DMS153 (cell line): ENCODE measurements around the gene MAP2K7.
"Not testable (repeated sequence)": the region's sequence is repeated elsewhere in the genome, so short reads cannot be mapped to it uniquely, and the experiment has no call there.

ENCODE experiments used
- DNase-seq: peaks from one replicate; lab custom pipeline; 2025; lab: John Stamatoyannopoulos, UW

Gene MAP2K7

GRCh38 chr19:7932276-7932929, 28.7 kb downstream of the MAP2K7 start:
- no peak for DNase-seq

- DNase-seq: no peak
These were observed 29.2 kb downstream of the MAP2K7 start for GRCh38 chr19:7932930-7933300.

- no peak for DNase-seq
These were observed 29.7 kb downstream of the MAP2K7 start for GRCh38 chr19:7933411-7933810.

GRCh38 chr19:7933828-7934725, 30.4 kb downstream of the MAP2K7 start:
- no peak for DNase-seq

GRCh38 chr19:7934766-7935165, 31.1 kb downstream of the MAP2K7 start:
- no peak for DNase-seq

GRCh38 chr19:7940841-7941240, 37.2 kb downstream of the MAP2K7 start:
- no peak for DNase-seq

- DNase-seq: no peak
These were observed 38.4 kb downstream of the MAP2K7 start for GRCh38 chr19:7941895-7942596.

GRCh38 chr19:7942981-7943443, 39.3 kb downstream of the MAP2K7 start:
- DNase-seq: no peak

GRCh38 chr19:7943444-7944176, 39.9 kb downstream of the MAP2K7 start, which contains the start of gene TIMM44:
Gene TIMM44 (minus strand): TSS chr19:7943666. CDS start chr19:7943651, 15 bp downstream.
- DNase-seq: peak; percentile 99

- DNase-seq: peak; percentile 91
These were observed 40.6 kb downstream of the MAP2K7 start for GRCh38 chr19:7944177-7944761.

- DNase-seq: no peak
These were observed 44.3 kb downstream of the MAP2K7 start for GRCh38 chr19:7947939-7948338.

GRCh38 chr19:7953060-7953459, 49.4 kb downstream of the MAP2K7 start:
- DNase-seq: no peak

- no peak for DNase-seq
These were observed 49.9 kb downstream of the MAP2K7 start for GRCh38 chr19:7953576-7953975.

- DNase-seq: no peak
These were observed 52.0 kb downstream of the MAP2K7 start for GRCh38 chr19:7955696-7956095.

- no peak for DNase-seq
These were observed 55.5 kb downstream of the MAP2K7 start for GRCh38 chr19:7959211-7959610.

- not testable (repeated sequence) for DNase-seq
These were observed 57.4 kb downstream of the MAP2K7 start for GRCh38 chr19:7961082-7961481.

- DNase-seq: no peak
These were observed 58.4 kb downstream of the MAP2K7 start for GRCh38 chr19:7961920-7962626.

GRCh38 chr19:7962644-7963268, 59.1 kb downstream of the MAP2K7 start:
- no peak for DNase-seq

GRCh38 chr19:7963566-7963965, 59.9 kb downstream of the MAP2K7 start:
- DNase-seq: no peak
